GM12891 (cell line): Measurements from ENCODE around the gene HOXB6. TPM values are rescaled to one million over a fixed set of nuclear protein-coding genes. Genes with fewer than 3 reads are reported as not detected.

Experiments
- DNase-seq: peaks from one replicate; pipeline ENCODE4 v3.0.0; 2011; ENCODE audit warnings: low spot score; ENCODE audit not compliant: insufficient read length
- FAIRE-seq: peaks from 2 replicates; lab custom pipeline; 2011; peaks lifted over from hg19 to GRCh38; lab: Jason Lieb, UNC
- PAX5 ChIP-seq: IDR thresholded peaks from 2 replicates; pipeline ENCODE4 v1.6.1; 2011; ENCODE audit warnings: low read length, moderate library complexity, mild to moderate bottlenecking; ENCODE audit not compliant: insufficient read depth, severe bottlenecking
- POLR2A ChIP-seq: IDR thresholded peaks from 2 replicates; pipeline ENCODE4 v1.6.1; 2011; ENCODE audit warnings: low read depth, low read length, control low read depth
- POLR2AphosphoS5 ChIP-seq: IDR thresholded peaks from 2 replicates; pipeline ENCODE4 v1.6.1; 2011; ENCODE audit warnings: low read depth, low read length, control low read depth
- POU2F2 ChIP-seq: IDR thresholded peaks from 2 replicates; pipeline ENCODE4 v1.6.1; 2011; ENCODE audit warnings: low read depth, mild to moderate bottlenecking, control low read depth, low read length, moderate library complexity
- SPI1 ChIP-seq: IDR thresholded peaks from 2 replicates; pipeline ENCODE4 v1.6.1; 2011; ENCODE audit warnings: low read depth, low read length, control low read depth
- TAF1 ChIP-seq: IDR thresholded peaks from 2 replicates; pipeline ENCODE4 v1.6.1; 2011; ENCODE audit warnings: low read depth, low read length, control low read depth
- polyA plus RNA-seq: library from polyadenylated mRNA; unstranded; fragments of >200 nt; gene quantifications from one replicate; pipeline ENCODE4 v1.2.1, GENCODE V29; 2012; ENCODE audit warnings: low read depth, missing spikeins, inconsistent platforms; ENCODE audit not compliant: missing spikeins

HOXB6 gene
- polyA plus RNA-seq: 0.12 TPM

DNA sequence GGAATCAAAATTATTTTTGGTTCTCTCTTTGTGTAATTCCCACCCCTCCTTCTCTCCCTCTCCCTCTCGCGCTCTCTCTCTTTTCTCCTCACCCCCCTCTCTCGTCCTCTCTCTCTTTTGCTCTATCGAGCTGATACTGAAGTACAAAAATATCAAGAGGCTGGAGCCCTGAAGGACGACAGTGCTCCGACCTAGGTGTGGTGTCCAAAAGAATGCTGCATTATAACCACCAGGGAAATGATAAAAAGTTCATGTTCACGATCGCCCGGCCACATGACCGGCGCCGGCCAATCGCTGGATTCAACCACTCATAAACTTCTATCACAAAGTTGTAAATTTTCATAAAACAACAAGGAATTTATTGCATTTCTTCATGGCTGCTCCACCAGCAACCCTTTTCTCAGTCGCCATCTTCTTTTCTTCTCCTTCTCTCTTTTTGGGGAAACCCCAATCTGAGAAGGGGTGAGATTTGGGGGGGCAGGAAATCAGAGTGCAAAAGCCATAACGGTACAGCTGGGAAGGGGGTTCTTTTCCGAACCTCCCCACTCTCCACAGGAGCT, at the start of gene HOXB6:
HOXB6 (minus strand) TSS at position 217 of the 560 bp plus-strand sequence. CDS start 6,836 bp downstream, outside the sequence.
- no peak for TF ChIP-seq POU2F2
- no peak for TF ChIP-seq TAF1
- TF ChIP-seq POLR2A: no peak
- TF ChIP-seq PAX5: no peak
- no peak for TF ChIP-seq POLR2AphosphoS5
- no peak for TF ChIP-seq SPI1
- DNase-seq (no peak), FAIRE-seq (no peak)

DNA sequence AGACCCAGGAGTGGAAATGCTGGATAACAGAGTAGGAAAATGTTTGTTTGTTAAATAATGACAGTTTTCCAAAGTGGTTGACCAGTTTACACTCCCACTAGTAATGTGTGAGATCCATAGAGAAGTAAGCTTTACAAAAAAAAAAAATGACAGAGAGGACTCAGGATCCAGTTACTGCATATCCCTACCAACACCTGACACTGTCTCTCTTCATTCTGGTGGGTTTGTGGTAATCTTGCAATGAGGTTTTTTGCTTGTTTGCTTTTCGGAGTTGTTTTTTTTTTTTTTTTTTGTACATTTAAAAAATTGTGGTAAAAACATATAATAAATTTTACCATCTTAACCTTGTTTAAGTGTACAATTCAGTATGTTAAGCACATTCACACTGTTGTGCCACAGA, 45.0 kb upstream of the HOXB6 start:
- no peak for DNase-seq
- TF ChIP-seq SPI1 (no peak), POLR2AphosphoS5 (no peak)
- no peak for FAIRE-seq

DNA sequence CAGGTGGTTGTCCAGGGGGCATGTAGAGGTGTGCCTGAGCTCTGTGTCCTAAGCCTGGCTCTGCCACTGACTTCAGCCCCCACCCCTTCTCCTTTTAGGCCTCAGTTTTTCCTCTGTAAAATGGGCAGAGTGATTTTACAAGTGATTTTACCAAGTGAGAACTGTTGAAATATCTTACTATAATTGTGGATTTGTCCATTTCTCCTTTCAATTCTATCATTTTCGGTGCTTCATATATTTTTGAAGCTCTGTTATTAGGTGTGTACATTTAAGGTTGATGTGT, 43.1 kb upstream of the HOXB6 start:
- no peak for DNase-seq
- no peak for FAIRE-seq
- TF ChIP-seq PAX5: no peak
- TF ChIP-seq POLR2A: no peak
- TF ChIP-seq TAF1: no peak
- TF ChIP-seq SPI1: no peak
- TF ChIP-seq POLR2AphosphoS5: no peak
- no peak for TF ChIP-seq POU2F2

DNA sequence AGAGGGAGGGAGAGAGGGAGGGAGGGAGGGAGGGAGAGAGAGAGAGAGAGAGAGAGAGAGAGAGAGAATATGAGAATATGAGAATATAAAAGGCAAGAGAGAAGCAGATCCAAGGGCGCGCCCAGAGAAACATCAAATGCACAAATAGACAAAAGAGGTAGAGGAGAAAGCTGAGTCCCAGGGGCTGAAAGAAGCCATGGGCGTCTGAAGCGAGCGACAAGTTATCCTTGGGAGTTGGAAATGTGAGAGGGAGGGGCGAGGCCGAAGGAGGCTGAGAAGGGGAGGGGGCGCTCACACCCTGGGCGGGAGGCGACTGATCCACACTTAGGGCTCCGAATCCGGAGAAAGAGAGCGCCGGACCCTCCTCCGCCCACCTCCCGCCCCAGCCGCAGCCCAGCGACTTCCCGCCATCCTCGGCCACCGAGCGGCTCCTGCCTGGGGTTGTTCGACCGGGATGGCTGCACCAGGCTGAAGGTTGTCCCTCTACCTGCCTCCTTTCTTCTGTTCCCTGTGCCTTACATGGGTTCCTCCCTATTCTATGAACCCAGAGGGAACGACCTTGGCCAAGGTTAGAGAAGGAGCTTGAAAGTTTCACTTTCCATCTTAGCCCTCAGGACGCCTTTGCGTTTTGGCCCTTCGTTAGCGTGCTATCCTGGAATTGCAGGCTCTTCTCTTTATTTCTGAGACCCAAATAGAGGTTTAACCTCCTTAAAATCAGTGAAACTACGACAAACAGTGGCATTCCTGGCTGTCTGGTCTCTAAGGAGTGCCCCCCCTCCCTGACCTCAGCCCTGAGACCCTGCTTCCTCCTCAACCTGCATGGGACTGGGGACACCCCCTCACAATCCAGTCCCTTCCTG, 42.5 kb upstream of the HOXB6 start:
- no peak for TF ChIP-seq POU2F2
- FAIRE-seq (no peak), DNase-seq (no peak)

DNA sequence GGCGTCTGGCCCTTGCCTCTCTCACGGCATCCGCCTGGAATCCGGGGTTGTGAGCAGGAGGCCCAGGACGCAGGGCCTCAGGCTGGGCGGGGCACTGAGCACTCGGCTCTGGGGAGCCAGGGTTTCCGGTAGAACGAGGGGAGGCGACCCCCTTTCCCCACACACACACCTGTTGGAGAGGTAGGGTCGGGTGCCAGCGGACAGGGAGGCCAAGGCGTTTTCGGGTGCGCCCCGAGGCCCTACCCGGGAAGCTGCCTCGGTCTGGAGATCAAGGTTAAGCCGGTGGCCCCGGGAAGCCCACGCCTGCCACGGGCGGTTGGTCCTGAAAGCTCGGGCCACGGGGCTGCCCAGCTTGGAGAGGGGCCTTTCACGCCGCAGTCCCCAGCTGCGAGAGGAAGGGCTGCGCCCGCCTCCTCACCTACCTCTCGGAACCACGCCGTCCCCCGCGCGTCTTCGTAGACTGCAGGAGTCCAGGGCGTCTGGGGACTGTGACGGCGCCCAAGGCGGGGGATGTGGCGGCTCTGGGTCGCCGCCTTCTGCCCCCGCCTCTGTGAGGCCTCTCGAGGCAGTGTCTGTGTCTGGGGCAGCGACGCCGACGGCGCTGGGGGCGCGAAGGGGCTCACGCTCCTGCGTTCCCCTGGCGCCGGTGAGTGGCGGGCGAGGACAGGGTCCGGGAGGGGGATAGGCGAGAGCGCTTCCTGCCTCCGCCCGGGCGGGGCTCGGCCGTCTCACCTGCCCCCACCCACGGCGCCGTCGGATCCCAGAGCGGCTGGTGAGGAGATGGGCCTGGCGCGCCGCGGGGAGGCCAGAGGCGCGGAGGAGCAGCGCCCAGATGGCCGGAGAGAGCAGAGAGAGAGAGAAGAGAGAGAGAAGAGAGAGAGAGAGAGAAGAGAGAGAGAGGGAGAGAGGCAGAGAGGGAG, 41.7 kb upstream of the HOXB6 start:
- FAIRE-seq (no peak), DNase-seq (no peak)
- TF ChIP-seq POLR2AphosphoS5 (no peak), SPI1 (no peak), TAF1 (no peak), PAX5 (no peak), POU2F2 (no peak), POLR2A (no peak)

DNA sequence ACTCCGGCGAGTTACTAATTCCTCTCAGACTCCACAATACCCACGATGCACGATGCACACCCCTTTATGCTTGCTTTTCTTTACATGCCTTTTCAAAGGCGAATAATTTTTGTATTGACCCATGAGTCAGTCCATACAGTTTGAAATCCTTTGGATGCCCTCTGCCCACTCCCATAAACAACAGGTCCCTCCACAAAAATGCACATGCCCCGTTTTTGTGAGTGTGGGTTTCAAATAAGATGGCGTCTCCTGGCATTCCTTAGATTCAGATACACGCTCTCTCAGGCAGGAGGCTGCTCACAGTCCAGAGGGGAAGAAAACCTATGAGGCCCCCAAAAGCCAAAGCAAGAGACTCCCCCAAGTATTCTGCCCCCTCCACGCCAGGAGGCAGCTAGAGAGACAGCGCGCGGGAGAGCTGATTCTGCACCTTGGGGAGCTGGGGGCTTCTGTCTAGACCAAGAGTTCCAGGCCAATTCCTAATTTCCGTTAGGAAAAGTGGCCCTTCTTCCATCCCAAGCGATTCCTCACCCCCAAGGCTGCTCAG, 40.9 kb upstream of the HOXB6 start:
- no peak for TF ChIP-seq POU2F2
- TF ChIP-seq SPI1: no peak
- TF ChIP-seq POLR2AphosphoS5: no peak
- no peak for TF ChIP-seq POLR2A
- no peak for TF ChIP-seq PAX5
- no peak for TF ChIP-seq TAF1
- FAIRE-seq: no peak
- no peak for DNase-seq

DNA sequence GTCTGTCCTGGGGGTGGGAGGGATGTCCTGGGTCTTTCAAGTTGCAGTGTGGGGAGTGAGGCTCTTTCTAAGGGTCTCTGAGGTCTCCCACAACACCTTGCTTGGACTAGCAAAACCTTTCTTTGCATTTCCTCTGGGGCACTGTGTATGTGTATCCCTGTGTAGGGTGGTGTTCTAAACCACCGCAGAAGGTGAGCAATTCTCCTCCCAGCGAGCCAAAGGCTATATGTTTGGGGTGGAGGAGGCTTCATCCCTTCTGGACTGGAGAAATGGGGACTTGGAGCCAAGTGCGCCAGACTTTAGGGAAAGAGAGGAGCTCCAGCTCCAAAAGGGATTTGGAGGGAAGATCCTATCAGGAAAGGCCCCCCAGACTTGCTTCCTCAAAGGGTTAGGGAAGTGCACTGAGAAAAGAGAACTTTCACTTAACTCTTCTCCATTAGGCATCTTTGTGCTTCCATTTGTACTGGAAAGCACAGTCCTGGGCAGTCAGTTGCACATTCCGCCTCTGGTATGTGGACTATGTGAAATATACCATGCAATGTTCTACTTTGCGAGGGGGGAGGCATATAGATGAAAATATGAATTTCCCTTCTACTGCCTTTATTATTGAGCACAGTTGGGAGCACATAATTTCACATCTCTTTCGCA, 40.2 kb upstream of the HOXB6 start:
- FAIRE-seq (no peak), DNase-seq (no peak)

DNA sequence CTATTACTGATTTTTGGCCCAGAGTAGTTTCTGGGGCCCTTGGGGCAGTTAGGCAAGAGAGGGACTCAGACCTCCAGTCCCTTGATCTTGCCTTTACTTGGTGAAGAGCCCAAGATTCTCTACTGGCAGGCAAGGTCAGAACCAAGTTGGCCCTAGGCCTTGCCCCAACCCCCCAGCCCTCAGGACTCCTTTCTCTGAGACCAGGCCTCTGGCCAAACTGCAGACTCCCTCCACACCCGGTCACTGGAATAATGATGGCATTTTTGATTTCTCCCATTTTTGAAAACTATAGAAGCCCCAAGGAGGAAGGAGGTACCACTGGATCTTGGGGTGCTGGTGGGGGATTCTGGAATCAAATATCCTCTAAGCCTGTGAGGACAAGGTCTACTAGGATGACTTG, 39.4 kb upstream of the HOXB6 start:
- DNase-seq (no peak), FAIRE-seq (no peak)
- TF ChIP-seq TAF1: no peak
- no peak for TF ChIP-seq PAX5
- no peak for TF ChIP-seq POU2F2
- TF ChIP-seq POLR2AphosphoS5: no peak
- no peak for TF ChIP-seq POLR2A
- TF ChIP-seq SPI1: no peak

More for the DNA sequence above, 40.2 kb upstream of the HOXB6 start:
- TF ChIP-seq TAF1: no peak
- no peak for TF ChIP-seq POLR2A
- no peak for TF ChIP-seq POU2F2
- no peak for TF ChIP-seq PAX5
- TF ChIP-seq SPI1: no peak
- TF ChIP-seq POLR2AphosphoS5: no peak

DNA sequence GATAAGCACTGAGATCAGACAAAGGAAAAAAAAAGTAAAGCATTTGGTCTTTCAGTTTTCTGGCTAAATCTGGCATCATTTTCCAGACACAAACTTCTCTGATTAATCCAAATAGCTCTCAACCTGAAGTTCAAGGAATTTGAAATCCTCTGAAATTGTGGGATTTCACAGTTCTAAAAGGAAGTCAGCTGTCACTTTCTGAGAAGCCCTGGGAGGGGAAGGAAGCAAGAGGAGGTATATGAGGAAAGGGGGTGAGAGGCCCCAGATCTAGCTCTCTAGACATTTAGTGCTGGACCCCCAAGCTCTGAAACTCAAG, 38.9 kb upstream of the HOXB6 start:
- FAIRE-seq (no peak), DNase-seq (no peak)

More for the DNA sequence above, 38.9 kb upstream of the HOXB6 start:
- no peak for TF ChIP-seq SPI1
- TF ChIP-seq PAX5: no peak
- TF ChIP-seq POLR2AphosphoS5: no peak
- TF ChIP-seq TAF1: no peak
- TF ChIP-seq POLR2A: no peak
- no peak for TF ChIP-seq POU2F2
